Measurements from ENCODE around the gene GALNT18.

DNA sequence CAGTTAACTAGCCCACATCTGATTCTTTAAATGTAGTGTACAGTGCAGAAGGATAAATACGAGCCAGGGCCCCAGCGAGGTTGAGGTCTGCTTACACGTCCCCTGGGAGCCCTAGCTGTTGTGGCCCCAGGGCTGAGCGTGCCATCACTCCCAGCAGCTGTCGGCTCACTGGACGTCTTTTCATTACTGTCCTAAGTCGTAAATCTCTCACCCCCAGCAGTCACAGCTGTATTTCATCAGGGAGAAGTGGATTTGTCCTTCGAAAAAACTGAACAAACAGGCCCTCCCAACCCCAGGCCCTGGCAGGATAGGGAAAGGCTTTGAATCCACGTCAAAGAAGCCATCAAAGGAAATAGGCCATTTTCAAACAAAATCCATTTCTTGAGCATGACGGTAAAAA, 158.4 kb downstream of the GALNT18 start:
- TF ChIP-seq, protein P1, sequence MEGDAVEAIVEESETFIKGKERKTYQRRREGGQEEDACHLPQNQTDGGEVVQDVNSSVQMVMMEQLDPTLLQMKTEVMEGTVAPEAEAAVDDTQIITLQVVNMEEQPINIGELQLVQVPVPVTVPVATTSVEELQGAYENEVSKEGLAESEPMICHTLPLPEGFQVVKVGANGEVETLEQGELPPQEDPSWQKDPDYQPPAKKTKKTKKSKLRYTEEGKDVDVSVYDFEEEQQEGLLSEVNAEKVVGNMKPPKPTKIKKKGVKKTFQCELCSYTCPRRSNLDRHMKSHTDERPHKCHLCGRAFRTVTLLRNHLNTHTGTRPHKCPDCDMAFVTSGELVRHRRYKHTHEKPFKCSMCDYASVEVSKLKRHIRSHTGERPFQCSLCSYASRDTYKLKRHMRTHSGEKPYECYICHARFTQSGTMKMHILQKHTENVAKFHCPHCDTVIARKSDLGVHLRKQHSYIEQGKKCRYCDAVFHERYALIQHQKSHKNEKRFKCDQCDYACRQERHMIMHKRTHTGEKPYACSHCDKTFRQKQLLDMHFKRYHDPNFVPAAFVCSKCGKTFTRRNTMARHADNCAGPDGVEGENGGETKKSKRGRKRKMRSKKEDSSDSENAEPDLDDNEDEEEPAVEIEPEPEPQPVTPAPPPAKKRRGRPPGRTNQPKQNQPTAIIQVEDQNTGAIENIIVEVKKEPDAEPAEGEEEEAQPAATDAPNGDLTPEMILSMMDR (conservative IDR thresholded peaks at IDR 0.05; ENCODE audit: low read length): no peak
- TF ChIP-seq EZH2phosphoT487 (IDR thresholded peaks at IDR 0.05; ENCODE audit: borderline replicate concordance, low read depth, low read length): no peak

Measured in OCI-LY7 (cell line).